ENCODE data around the gene INSL3. TPM values are rescaled to one million over a fixed set of nuclear protein-coding genes. Genes with fewer than 3 reads are reported as not detected.

The INSL3 gene
- total and polyA plus RNA-seq, 2 of the 13 experiments (the other 11 are each of a cell fraction or from before 2014, with no cell fraction given): 0.30 TPM; not detected in 1

DNA sequence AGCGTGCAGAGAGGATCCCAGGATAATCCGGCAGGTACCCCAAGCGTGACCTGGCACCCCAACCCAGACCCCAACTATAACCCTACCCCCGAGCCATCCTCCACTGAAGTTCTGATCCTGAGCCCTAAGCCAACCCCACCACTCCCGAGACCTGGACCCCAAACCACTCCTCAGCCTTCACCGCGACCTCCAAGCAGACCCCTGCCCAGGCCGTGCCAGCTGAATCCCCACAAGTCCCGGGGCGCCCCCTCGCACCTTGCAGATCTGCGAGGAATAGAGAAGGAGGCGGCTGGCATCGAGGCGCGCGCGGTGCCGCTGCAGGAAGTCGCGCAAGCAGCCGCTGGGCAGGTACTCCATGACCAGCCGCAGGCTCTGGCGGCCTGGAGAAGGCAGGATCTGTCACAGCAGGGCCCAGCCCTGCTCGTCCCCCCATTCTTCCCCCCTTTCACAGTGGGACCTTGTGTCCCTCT is 10.1 kb upstream of the INSL3 start (continued):
- TF ChIP-seq ZNF34 (CRISPR knock-in tag; IDR thresholded peaks at IDR 0.05; ENCODE audit: borderline replicate concordance) (no peak), HOXA9 (CRISPR knock-in tag; IDR thresholded peaks at IDR 0.05; ENCODE audit: borderline replicate concordance) (no peak), GATA4 (IDR thresholded peaks at IDR 0.05; ENCODE audit: borderline replicate concordance, low read depth) (no peak)

DNA sequence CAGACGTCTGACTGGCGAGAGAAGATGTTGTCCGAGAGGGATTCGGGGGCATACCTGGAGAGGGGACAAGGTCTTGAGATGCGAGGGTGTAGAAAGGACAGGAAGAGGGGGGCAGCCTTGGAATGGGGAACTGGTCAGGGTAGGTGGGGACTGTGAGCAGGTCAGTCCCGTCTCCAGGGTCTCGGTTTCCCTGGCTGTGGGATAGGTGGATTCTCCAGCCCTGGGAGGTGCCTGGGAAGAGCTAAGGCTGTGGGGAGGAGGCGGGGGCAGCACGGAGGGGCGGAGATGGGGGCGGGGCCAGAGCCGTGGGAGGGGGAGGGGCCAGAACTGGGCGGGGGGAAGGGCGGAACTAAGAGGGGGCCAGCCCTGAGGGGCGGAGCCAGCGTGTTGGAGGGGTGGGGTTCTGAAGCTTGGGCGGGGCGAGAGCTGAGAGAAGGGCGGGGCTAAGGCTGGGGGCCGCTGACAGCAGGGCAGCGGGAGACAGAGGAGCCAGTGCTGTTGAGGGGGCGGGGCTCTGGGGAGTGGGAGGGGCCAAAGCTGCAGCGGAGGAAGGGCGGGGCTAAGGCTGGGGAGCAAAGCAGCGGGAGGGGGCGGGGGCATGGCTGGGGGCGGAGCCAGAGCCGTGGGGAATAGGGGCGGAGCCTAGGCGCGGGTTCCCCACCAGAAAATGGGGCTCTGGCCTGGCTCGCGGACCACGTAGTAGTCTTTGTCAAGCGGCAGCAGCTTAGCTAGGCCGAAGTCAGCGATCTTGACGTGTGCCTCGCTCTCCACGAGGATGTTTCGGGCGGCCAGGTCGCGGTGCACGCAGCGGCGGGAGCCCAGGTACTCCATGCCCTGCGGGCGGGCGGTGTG is 9.5 kb upstream of the INSL3 start:
- Histone ChIP-seq H3K4me3 (replicated peaks in 1 of 3; ENCODE audit: insufficient read depth in 1 of 3, low read depth in 2 of 3, low read length in 3 of 3) (no peak overlapping the region), H3K9me3 (ENCODE audit: low read length) (no peaks in the 10 kb centered on the region), H3K27ac (ENCODE audit: extremely low read length, insufficient read depth, low read length) (no peak overlapping the region), H3K79me2 (ENCODE audit: insufficient read depth, low read length) (no peaks in the 10 kb centered on the region), H3K4me2 (ENCODE audit: low read depth, low read length) (no peak overlapping the region), H3K9ac (ENCODE audit: insufficient read depth, low read depth, low read length) (no peak overlapping the region), H4K20me1 (ENCODE audit: insufficient read depth, low read length) (no peaks in the 10 kb centered on the region), H3K27me3 (ENCODE audit: control insufficient read depth in 1 of 2, insufficient read depth in 2 of 2, low read length in 2 of 2) (no peaks in the 10 kb centered on the region), H3K4me1 (ENCODE audit: insufficient read depth, low read length) (0 out of 2 replicates have a peak, but pooled peaks cover 7% of the 10 kb centered on the region), H2AFZ (ENCODE audit: low read length) (no peak overlapping the region), H3K36me3 (replicated peaks in 1 of 2; ENCODE audit: control insufficient read depth in 1 of 2, insufficient read depth in 2 of 2, low read length in 2 of 2) (no peaks in the 10 kb centered on the region; a peak in 2 of 5 replicates)
- CTCF ChIA-PET (ENCODE audit: low intra/inter-chr PET ratio, low total read pairs): no interaction called here
- POLR2A ChIA-PET: interaction anchor here (0.8 to 1.2 kb wide), 3 partner anchors 17 to 28 kb away, joined by 3 to 4 read pairs (median 4); partner anchors contain the start of gene JAK3
- DNase-seq (ENCODE audit: low spot score): no peak
- in situ Hi-C loops (cut with HindIII; ENCODE audit: extremely low pct_ligation_motif_present, low pct_unique_long_range_greater_than_20kb) (no loop called here), intact Hi-C loops (cut with micrococcal nuclease; ENCODE audit: unreplicated experiment) (no loop called here)
- WGBS (ENCODE audit: low lambda C conversion rate): 88% methylated on average over 38 of the region's 50 CpGs
- ATAC-seq: peak; percentile 24; the same call in 2 of the 3 replicates
- FAIRE-seq: no peak
- TF ChIP-seq, protein P1, sequence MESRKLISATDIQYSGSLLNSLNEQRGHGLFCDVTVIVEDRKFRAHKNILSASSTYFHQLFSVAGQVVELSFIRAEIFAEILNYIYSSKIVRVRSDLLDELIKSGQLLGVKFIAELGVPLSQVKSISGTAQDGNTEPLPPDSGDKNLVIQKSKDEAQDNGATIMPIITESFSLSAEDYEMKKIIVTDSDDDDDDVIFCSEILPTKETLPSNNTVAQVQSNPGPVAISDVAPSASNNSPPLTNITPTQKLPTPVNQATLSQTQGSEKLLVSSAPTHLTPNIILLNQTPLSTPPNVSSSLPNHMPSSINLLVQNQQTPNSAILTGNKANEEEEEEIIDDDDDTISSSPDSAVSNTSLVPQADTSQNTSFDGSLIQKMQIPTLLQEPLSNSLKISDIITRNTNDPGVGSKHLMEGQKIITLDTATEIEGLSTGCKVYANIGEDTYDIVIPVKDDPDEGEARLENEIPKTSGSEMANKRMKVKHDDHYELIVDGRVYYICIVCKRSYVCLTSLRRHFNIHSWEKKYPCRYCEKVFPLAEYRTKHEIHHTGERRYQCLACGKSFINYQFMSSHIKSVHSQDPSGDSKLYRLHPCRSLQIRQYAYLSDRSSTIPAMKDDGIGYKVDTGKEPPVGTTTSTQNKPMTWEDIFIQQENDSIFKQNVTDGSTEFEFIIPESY (CRISPR knock-in tag; IDR thresholded peaks at IDR 0.05): peak; percentile 77; the same call in 1 of the 2 replicates
- peak; percentile 32; the same call in 1 of the 2 replicates for TF ChIP-seq RBFOX2 (IDR thresholded peaks at IDR 0.05; ENCODE audit: low read depth, low read length)
- TF ChIP-seq, protein P2, sequence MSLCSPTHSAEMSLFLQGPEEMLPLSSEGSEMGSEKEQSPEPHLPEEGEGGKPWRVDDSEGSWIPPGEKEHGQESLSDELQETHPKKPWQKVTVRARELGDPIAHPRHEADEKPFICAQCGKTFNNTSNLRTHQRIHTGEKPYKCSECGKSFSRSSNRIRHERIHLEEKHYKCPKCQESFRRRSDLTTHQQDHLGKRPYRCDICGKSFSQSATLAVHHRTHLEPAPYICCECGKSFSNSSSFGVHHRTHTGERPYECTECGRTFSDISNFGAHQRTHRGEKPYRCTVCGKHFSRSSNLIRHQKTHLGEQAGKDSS (CRISPR knock-in tag; IDR thresholded peaks at IDR 0.05; ENCODE audit: borderline replicate concordance, low read depth): no peak
- 0 out of 2 replicates have a peak, but pooled peaks have one; percentile 15 for TF ChIP-seq ZBTB38 (CRISPR knock-in tag; IDR thresholded peaks at IDR 0.05)
- BruUV-seq (replicated peaks): no TSS peak
